Activated CD8-positive, alpha-beta memory T cell treated with anti-CD3 and anti-CD28 coated beads, Interleukin-2, amount 10 ng/mL, durations not matched to agents 7 days and 5 days (primary cell): Measurements from ENCODE around the gene CBX2. TPM values are rescaled to one million over a fixed set of nuclear protein-coding genes. Genes with fewer than 3 reads are reported as not detected.

Source experiments
- ATAC-seq: fragments of 150-1000 bp; cut with Tn5 transposase; one replicate; pipeline ENCODE4 v1.10.0; 2021; ENCODE audit warnings: moderate library complexity
- CTCF ChIA-PET: fragments of 350-600 bp; sonication (Branson Sonifier 250); formaldehyde crosslinking; loops from one replicate; lab custom pipeline; 2021; ENCODE audit warnings: antibody characterized with exemption; lab: Charles Lee
- DNase-seq: peaks from one replicate; pipeline ENCODE4 v3.0.0-alpha.2; 2020
- H3K27ac Mint-ChIP-seq: one replicate; pipeline ENCODE4 v1.8.0; 2021; ENCODE audit warnings: mild to moderate bottlenecking, mixed read lengths
- H3K27me3 Mint-ChIP-seq: one replicate; pipeline ENCODE4 v1.8.0; 2021; ENCODE audit warnings: mixed read lengths
- H3K36me3 Mint-ChIP-seq: one replicate; pipeline ENCODE4 v1.8.0; 2021; ENCODE audit warnings: mild to moderate bottlenecking, mixed read lengths
- H3K4me1 Mint-ChIP-seq: one replicate; pipeline ENCODE4 v1.8.0; 2021; ENCODE audit warnings: mixed read lengths
- H3K4me3 Mint-ChIP-seq: one replicate; pipeline ENCODE4 v1.8.0; 2021; ENCODE audit warnings: mild to moderate bottlenecking, moderate library complexity, mixed read lengths
- H3K9me3 Mint-ChIP-seq: one replicate; pipeline ENCODE4 v1.8.0; 2022; ENCODE audit warnings: low read depth, mixed read lengths
- total RNA-seq, 2 experiments: library from RNA; stranded (reverse); gene quantifications; one replicate each; pipeline ENCODE4 v1.2.3, GENCODE V29; 2021

CBX2 gene
- total RNA-seq, 2 experiments from 2014 or later = 5.3 to 6.8 TPM

GRCh38 chr17:79811868-79812352 is 34.0 kb downstream of the CBX2 start:
- peaks cover 24% of the 10 kb centered on the region for H3K4me1 Mint-ChIP-seq
- DNase-seq (no peak), ATAC-seq (no peak)
- CTCF ChIA-PET = interaction anchor here (0.7 to 7.0 kb wide), 10 partner anchors 10 to 66 kb away, joined by 3 to 51 read pairs (median 7); partner anchors contain the start of genes CBX4 and CBX8
- peaks cover 63% of the 10 kb centered on the region for H3K27me3 Mint-ChIP-seq
- H3K9me3 Mint-ChIP-seq = no peaks in the 10 kb centered on the region
- no peaks in the 10 kb centered on the region for H3K36me3 Mint-ChIP-seq
- no peak overlapping the region for H3K4me3 Mint-ChIP-seq
- peak overlapping the region; percentile 46 for H3K27ac Mint-ChIP-seq

- DNase-seq (no peak), ATAC-seq (no peak)
- CTCF ChIA-PET = interaction anchor here (0.8 to 7.0 kb wide), 9 partner anchors 9 to 196 kb away, joined by 3 to 51 read pairs (median 7); partner anchors contain the start of gene CBX4
- Mint-ChIP-seq H3K4me3 (no peak overlapping the region), H3K27ac (no peak overlapping the region), H3K27me3 (peaks cover 62% of the 10 kb centered on the region), H3K9me3 (no peaks in the 10 kb centered on the region), H3K4me1 (peaks cover 24% of the 10 kb centered on the region), H3K36me3 (no peaks in the 10 kb centered on the region)
Measured at GRCh38 chr17:79812353-79813258, 34.7 kb downstream of the CBX2 start.

GRCh38 chr17:79813297-79814126 is 35.6 kb downstream of the CBX2 start:
- Mint-ChIP-seq H3K27ac (no peak overlapping the region), H3K27me3 (peaks cover 62% of the 10 kb centered on the region), H3K4me1 (peaks cover 24% of the 10 kb centered on the region), H3K36me3 (no peaks in the 10 kb centered on the region), H3K4me3 (no peak overlapping the region), H3K9me3 (no peaks in the 10 kb centered on the region)
- CTCF ChIA-PET = interaction anchor here (0.9 to 7.0 kb wide), 8 partner anchors 12 to 195 kb away, joined by 3 to 51 read pairs (median 9); partner anchors contain the start of gene CBX4
- ATAC-seq (no peak), DNase-seq (no peak)

- Mint-ChIP-seq H3K27me3 (peaks cover 62% of the 10 kb centered on the region), H3K9me3 (no peaks in the 10 kb centered on the region), H3K4me3 (no peak overlapping the region), H3K4me1 (peaks cover 21% of the 10 kb centered on the region), H3K27ac (no peak overlapping the region), H3K36me3 (no peaks in the 10 kb centered on the region)
- DNase-seq = no peak
- CTCF ChIA-PET = interaction anchor here (0.9 to 5.7 kb wide), 9 partner anchors 10 to 30 kb away, joined by 3 to 51 read pairs (median 4); partner anchors contain the start of gene CBX4
- no peak for ATAC-seq
Measured at GRCh38 chr17:79814127-79814973, 36.4 kb downstream of the CBX2 start.

- CTCF ChIA-PET = interaction anchor here (0.9 to 5.7 kb wide), 6 partner anchors 9 to 30 kb away, joined by 3 to 51 read pairs (median 4); no protein-coding TSS in a partner anchor
- no peaks in the 10 kb centered on the region for H3K36me3 Mint-ChIP-seq
- peaks cover 67% of the 10 kb centered on the region for H3K27me3 Mint-ChIP-seq
- H3K9me3 Mint-ChIP-seq = no peaks in the 10 kb centered on the region
- ATAC-seq = no peak
- no peak overlapping the region for H3K27ac Mint-ChIP-seq
- H3K4me1 Mint-ChIP-seq = peaks cover 20% of the 10 kb centered on the region
- H3K4me3 Mint-ChIP-seq = no peak overlapping the region
- DNase-seq = no peak
Measured at GRCh38 chr17:79814974-79815835, 37.3 kb downstream of the CBX2 start.

- peaks cover 15% of the 10 kb centered on the region for H3K4me1 Mint-ChIP-seq
- no peak overlapping the region for H3K27ac Mint-ChIP-seq
- H3K4me3 Mint-ChIP-seq = no peak overlapping the region
- no peak for ATAC-seq
- no peaks in the 10 kb centered on the region for H3K9me3 Mint-ChIP-seq
- no peak for DNase-seq
- H3K36me3 Mint-ChIP-seq = no peaks in the 10 kb centered on the region
- CTCF ChIA-PET = interaction anchor here (2.7 to 5.7 kb wide), 3 partner anchors 14 to 28 kb away, joined by 14 to 51 read pairs (median 16); partner anchors contain the start of gene CBX4
- peaks cover 68% of the 10 kb centered on the region for H3K27me3 Mint-ChIP-seq
Measured at GRCh38 chr17:79815836-79816461, 38.0 kb downstream of the CBX2 start.

GRCh38 chr17:79818026-79818758 is 40.2 kb downstream of the CBX2 start:
- Mint-ChIP-seq H3K4me3 (no peak overlapping the region), H3K9me3 (no peaks in the 10 kb centered on the region), H3K27me3 (peaks cover 66% of the 10 kb centered on the region), H3K36me3 (no peaks in the 10 kb centered on the region), H3K4me1 (peaks cover 3% of the 10 kb centered on the region), H3K27ac (no peak overlapping the region)
- CTCF ChIA-PET = interaction anchor here (1.1 to 3.6 kb wide), 10 partner anchors 10 to 174 kb away, joined by 3 to 16 read pairs (median 7); partner anchors contain the start of genes CBX4 and CBX8
- ATAC-seq (no peak), DNase-seq (no peak)

GRCh38 chr17:79819085-79819484 is 41.1 kb downstream of the CBX2 start:
- DNase-seq (no peak), ATAC-seq (no peak)
- Mint-ChIP-seq H3K36me3 (no peaks in the 10 kb centered on the region), H3K9me3 (no peaks in the 10 kb centered on the region), H3K4me3 (no peak overlapping the region), H3K4me1 (peaks cover 3% of the 10 kb centered on the region), H3K27me3 (peaks cover 68% of the 10 kb centered on the region), H3K27ac (no peak overlapping the region)
- CTCF ChIA-PET = interaction anchor here (1.5 to 3.6 kb wide), 7 partner anchors 9 to 173 kb away, joined by 4 to 16 read pairs (median 7); no protein-coding TSS in a partner anchor

- DNase-seq (no peak), ATAC-seq (no peak)
- no peak overlapping the region for H3K4me3 Mint-ChIP-seq
- no peaks in the 10 kb centered on the region for H3K9me3 Mint-ChIP-seq
- CTCF ChIA-PET = interaction anchor here (1.3 to 3.6 kb wide), 6 partner anchors 14 to 74 kb away, joined by 3 to 16 read pairs (median 8); partner anchors contain the start of gene CBX4
- no peaks in the 10 kb centered on the region for H3K36me3 Mint-ChIP-seq
- no peaks in the 10 kb centered on the region for H3K4me1 Mint-ChIP-seq
- H3K27me3 Mint-ChIP-seq = peaks cover 67% of the 10 kb centered on the region
- H3K27ac Mint-ChIP-seq = no peak overlapping the region
Measured at GRCh38 chr17:79819534-79820276, 41.8 kb downstream of the CBX2 start.

GRCh38 chr17:79820959-79821330 is 43.0 kb downstream of the CBX2 start:
- no peak for DNase-seq
- Mint-ChIP-seq H3K9me3 (no peaks in the 10 kb centered on the region), H3K4me1 (peaks cover 5% of the 10 kb centered on the region), H3K36me3 (no peaks in the 10 kb centered on the region), H3K4me3 (no peak overlapping the region), H3K27me3 (peaks cover 70% of the 10 kb centered on the region), H3K27ac (no peak overlapping the region)
- ATAC-seq = no peak
- CTCF ChIA-PET = interaction anchor here (0.9 to 1.6 kb wide), 4 partner anchors 14 to 75 kb away, joined by 3 to 7 read pairs (median 5); partner anchors contain the start of gene CBX4
